ENCODE data around the gene GALNT9.

GRCh38 chr12:132154941-132155770, 174.2 kb downstream of the GALNT9 start:
- no peak for TF ChIP-seq CTCF (IDR thresholded peaks at IDR 0.05)
- no peak for TF ChIP-seq EZH2 (IDR thresholded peaks at IDR 0.05; ENCODE audit: borderline replicate concordance, insufficient read depth, low read depth, low read length, poor library complexity, severe bottlenecking)

All from B cell (primary cell).